HAP-1 (cell line): Measurements from ENCODE around the gene ORMDL1.
A peak's percentile ranks its signal among the peaks of the same experiment; 100 is the strongest.
"Not testable (repeated sequence)": the region's sequence is repeated elsewhere in the genome, so short reads cannot be mapped to it uniquely, and the experiment has no call there.

ENCODE experiments used
- DNase-seq, 2 experiments: peaks; one replicate each; pipeline ENCODE4 v3.0.0-alpha.2; 2016 to 2020; ENCODE audit warnings: low spot score in 2 of 2
- H3K27me3 ChIP-seq: fragments of 250-450 bp; sonication (Bioruptor Pico); 2 replicates; pipeline ENCODE4 v1.5.1; 2020; ENCODE audit warnings: low read depth, mild to moderate bottlenecking, moderate library complexity
- H3K36me3 ChIP-seq: fragments of 250-450 bp; sonication (Bioruptor Pico); replicated peaks from 2 replicates; pipeline ENCODE4 v1.5.1; 2020; ENCODE audit warnings: mild to moderate bottlenecking
- H3K4me1 ChIP-seq: fragments of 250-450 bp; sonication (Bioruptor Pico); 2 replicates; pipeline ENCODE4 v1.5.1; 2020; ENCODE audit warnings: mild to moderate bottlenecking
- H3K4me3 ChIP-seq: fragments of 250-450 bp; sonication (Bioruptor Pico); 2 replicates; pipeline ENCODE4 v1.5.1; 2020; ENCODE audit warnings: mild to moderate bottlenecking, moderate library complexity
- H3K9me3 ChIP-seq: fragments of 250-450 bp; sonication (Bioruptor Pico); 2 replicates; pipeline ENCODE4 v1.5.1; 2020; ENCODE audit warnings: mild to moderate bottlenecking, moderate library complexity
- in situ Hi-C: fragments of 300-500 bp; cut with MboI; formaldehyde crosslinking; loops from 3 replicates; pipeline ENCODE4 v1.14.3; 2020; ENCODE audit warnings: low sequenced_read_pairs, inconsistent platforms, mixed read lengths

The ORMDL1 gene

GRCh38 chr2:189798312-189799029 lies 14.3 kb upstream of the ORMDL1 start:
- peaks cover 3% of the 10 kb centered on the region for H3K4me1 ChIP-seq
- peak in 1 of 2 experiments; percentile 19 for DNase-seq
- in situ Hi-C loops, result no loop called here
- H3K36me3 ChIP-seq, result peaks cover 58% of the 10 kb centered on the region
- H3K9me3 ChIP-seq, result no peaks in the 10 kb centered on the region
- no peak overlapping the region for H3K4me3 ChIP-seq
- no peaks in the 10 kb centered on the region for H3K27me3 ChIP-seq

GRCh38 chr2:189797902-189798301 lies 13.8 kb upstream of the ORMDL1 start:
- Histone ChIP-seq H3K4me1 (peaks cover 3% of the 10 kb centered on the region), H3K36me3 (peaks cover 63% of the 10 kb centered on the region), H3K27me3 (no peaks in the 10 kb centered on the region), H3K4me3 (no peak overlapping the region), H3K9me3 (no peaks in the 10 kb centered on the region)
- no peak for DNase-seq
- in situ Hi-C loops, result no loop called here

DNA sequence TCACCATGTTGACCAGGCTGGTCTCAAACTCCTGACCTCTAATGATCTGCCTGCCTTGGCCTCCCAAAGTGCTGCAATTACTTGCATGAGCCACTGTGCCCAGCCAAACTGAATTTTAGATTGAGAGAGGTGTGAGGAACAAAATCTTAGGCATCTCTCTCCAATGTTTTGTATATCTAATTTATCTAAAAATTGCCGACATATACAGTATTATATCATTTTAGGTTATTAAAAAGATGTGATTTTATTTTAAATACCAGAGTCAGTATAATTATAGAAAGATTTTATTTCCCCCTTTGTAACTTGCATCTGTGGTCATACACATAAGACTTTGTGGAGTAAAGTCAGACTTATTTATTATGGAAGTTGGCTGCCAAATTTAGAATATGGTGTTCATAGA lies 10.2 kb upstream of the ORMDL1 start:
- no peaks in the 10 kb centered on the region for H3K27me3 ChIP-seq
- no peaks in the 10 kb centered on the region for H3K9me3 ChIP-seq
- H3K4me3 ChIP-seq, result no peak overlapping the region
- H3K36me3 ChIP-seq, result peaks cover 64% of the 10 kb centered on the region
- in situ Hi-C loops, result no loop called here
- no peak for DNase-seq
- peaks cover 1% of the 10 kb centered on the region; the same call in 1 of the 2 replicates for H3K4me1 ChIP-seq

GRCh38 chr2:189791338-189792042 lies 7.4 kb upstream of the ORMDL1 start:
- Histone ChIP-seq H3K36me3 (peaks cover 59% of the 10 kb centered on the region), H3K27me3 (no peaks in the 10 kb centered on the region), H3K4me1 (peaks cover 4% of the 10 kb centered on the region; the same call in 1 of the 2 replicates), H3K9me3 (no peaks in the 10 kb centered on the region), H3K4me3 (no peak overlapping the region)
- no peak for DNase-seq
- in situ Hi-C loops, result no loop called here

DNA sequence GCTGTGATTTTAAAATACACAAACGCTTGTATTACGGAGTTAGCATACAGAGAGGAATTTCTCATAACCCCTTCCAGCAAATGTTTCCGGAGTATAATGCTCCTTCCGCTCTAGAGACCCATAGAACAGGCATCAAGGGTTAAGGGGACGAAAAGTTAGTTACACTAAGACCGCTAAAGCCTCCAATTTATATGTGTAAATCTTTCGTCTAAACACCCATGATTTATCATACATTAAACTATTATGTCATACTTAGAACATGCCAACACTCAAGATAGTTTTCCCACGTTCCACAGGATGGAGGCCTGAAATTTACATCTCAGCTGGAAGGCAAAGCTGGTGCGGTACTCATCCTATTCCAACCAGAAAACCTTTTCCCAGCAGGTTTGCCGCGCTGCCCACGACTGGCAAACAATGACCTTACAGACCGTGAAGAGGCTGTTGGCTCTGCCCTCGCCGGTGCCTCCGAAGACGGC lies 650 bp downstream of the ORMDL1 start:
- H3K4me3 ChIP-seq, result peak overlapping the region; percentile 84

GRCh38 chr2:189782221-189782671 lies 1.9 kb downstream of the ORMDL1 start:
- DNase-seq, result no peak
- Histone ChIP-seq H3K36me3 (peaks cover 42% of the 10 kb centered on the region), H3K4me3 (peak overlapping the region; percentile 84), H3K4me1 (peaks cover 9% of the 10 kb centered on the region), H3K27me3 (no peaks in the 10 kb centered on the region), H3K9me3 (no peaks in the 10 kb centered on the region)
- in situ Hi-C loops, result no loop called here

More for the DNA sequence above, 650 bp downstream of the ORMDL1 start:
- Histone ChIP-seq H3K9me3 (no peaks in the 10 kb centered on the region), H3K27me3 (no peaks in the 10 kb centered on the region), H3K36me3 (peaks cover 37% of the 10 kb centered on the region), H3K4me1 (peaks cover 9% of the 10 kb centered on the region)
- in situ Hi-C loops, result no loop called here
- DNase-seq, result peak in 1 of 2 experiments; percentile 52

GRCh38 chr2:189772212-189772611 lies 11.9 kb downstream of the ORMDL1 start:
- no peak overlapping the region for H3K4me3 ChIP-seq
- H3K36me3 ChIP-seq, result peaks cover 42% of the 10 kb centered on the region
- no peaks in the 10 kb centered on the region for H3K4me1 ChIP-seq
- H3K9me3 ChIP-seq, result no peaks in the 10 kb centered on the region
- H3K27me3 ChIP-seq, result no peaks in the 10 kb centered on the region
- in situ Hi-C loops, result no loop called here
- DNase-seq, result no peak

DNA sequence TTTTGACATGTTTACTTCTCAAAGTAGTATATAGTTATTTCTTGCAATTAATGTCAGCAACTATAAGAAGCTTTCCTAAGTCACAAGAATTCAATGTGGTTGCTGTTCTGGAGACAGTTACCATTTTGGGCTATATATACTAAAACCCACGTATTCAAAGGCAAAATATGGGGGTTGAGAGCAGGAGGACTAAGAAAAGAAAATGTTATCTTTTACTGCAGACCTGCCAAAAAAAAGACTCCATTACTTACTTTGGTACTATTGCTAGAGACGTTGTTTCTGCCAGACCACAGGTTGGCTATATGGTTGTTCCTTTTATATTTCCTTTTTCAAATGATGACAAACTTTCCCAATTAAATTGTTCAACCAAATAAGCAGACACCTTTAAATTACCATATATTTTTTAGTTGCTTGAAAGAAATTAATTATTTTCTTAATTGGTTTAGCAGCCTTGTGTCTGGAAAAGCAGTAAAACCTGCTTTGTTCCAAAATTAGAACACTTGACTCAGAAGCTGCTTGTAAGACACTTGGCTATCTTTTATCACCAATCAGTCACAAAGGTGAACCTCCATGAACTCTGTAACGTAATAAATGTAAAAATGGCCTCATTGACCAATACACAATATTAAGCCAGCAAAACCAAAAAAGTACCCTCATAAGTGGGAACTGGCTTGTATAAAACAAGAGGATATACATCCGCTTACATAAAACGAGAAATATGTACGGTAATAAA lies 13.4 kb downstream of the ORMDL1 start:
- H3K4me3 ChIP-seq, result no peak overlapping the region
- H3K36me3 ChIP-seq, result peaks cover 34% of the 10 kb centered on the region
- H3K27me3 ChIP-seq, result no peaks in the 10 kb centered on the region
- DNase-seq, result no peak
- H3K9me3 ChIP-seq, result no peaks in the 10 kb centered on the region
- no peaks in the 10 kb centered on the region; the same call in 1 of the 2 replicates for H3K4me1 ChIP-seq
- in situ Hi-C loops, result no loop called here

DNA sequence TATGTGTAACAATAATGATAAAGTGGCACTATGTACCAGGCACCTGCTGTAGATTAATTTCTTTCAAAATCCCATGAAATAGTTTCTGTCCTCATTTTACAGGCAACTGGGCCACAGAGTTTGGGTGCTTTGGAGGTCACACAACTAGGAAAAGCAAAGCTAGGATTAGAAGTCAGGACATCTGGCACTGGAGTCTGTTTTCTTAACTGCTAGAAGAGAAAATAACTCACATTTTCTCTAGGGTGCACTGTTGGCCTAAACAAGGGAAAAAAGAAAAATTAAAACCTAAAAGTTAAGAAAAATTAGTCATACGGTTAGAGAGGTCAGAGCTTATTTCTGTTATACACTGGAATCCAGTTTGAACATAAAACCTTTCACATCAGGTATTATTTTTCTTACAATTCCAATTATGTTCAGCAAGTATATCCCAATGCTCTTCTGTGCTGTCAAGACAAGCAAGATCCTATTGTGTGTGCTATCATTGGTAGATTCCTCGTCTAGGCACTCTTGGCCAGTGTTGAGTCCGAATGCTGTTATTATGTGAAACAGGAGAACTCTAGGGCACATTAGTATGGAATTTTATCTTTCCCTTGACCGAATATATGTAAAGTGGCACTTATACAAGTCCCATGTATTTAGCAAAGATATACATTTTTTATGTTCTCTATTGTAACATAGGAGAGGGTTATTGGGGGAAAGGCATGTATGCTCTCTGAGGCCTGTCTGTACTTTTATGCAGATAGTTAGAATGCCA lies 20.1 kb downstream of the ORMDL1 start:
- H3K9me3 ChIP-seq, result no peaks in the 10 kb centered on the region
- DNase-seq, result no peak
- no peaks in the 10 kb centered on the region for H3K27me3 ChIP-seq
- H3K4me3 ChIP-seq, result peak overlapping the region; percentile 65; the same call in 1 of the 2 replicates
- peaks cover 6% of the 10 kb centered on the region; the same call in 1 of the 2 replicates for H3K36me3 ChIP-seq
- H3K4me1 ChIP-seq, result peaks cover 18% of the 10 kb centered on the region
- in situ Hi-C loops, result no loop called here

GRCh38 chr2:189762551-189763298 lies 21.4 kb downstream of the ORMDL1 start, which contains the start of gene OSGEPL1:
Gene OSGEPL1 (minus strand): TSS chr2:189762792. CDS start chr2:189761640, 1,152 bp downstream.
- in situ Hi-C loops, result no loop called here
- H3K4me3 ChIP-seq, result peak within 1 kb of the TSS; percentile 65
- H3K4me1 ChIP-seq, result peaks cover 20% of the 10 kb centered on the region
- no peaks in the 10 kb centered on the region for H3K27me3 ChIP-seq
- H3K9me3 ChIP-seq, result no peaks in the 10 kb centered on the region
- DNase-seq, result peak; percentile 92 to 95
- peaks cover 6% of the 10 kb centered on the region; the same call in 1 of the 2 replicates for H3K36me3 ChIP-seq

DNA sequence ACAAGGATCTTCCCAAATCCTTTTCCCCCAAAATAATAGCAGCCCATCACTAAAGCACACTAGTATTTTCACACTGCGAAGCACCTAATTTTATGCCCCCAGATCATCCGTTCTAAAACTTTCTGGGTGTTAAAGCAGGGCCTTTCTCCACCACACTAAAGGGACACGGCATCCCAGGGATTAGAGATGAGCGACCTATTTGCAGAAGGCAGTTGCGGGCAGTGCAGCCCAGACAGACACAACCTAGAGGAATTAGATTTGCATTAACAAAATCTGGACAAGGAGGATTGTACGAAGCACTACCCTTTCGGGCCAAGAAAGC lies 21.9 kb downstream of the ORMDL1 start:
- DNase-seq, result no peak
- in situ Hi-C loops, result no loop called here

DNA sequence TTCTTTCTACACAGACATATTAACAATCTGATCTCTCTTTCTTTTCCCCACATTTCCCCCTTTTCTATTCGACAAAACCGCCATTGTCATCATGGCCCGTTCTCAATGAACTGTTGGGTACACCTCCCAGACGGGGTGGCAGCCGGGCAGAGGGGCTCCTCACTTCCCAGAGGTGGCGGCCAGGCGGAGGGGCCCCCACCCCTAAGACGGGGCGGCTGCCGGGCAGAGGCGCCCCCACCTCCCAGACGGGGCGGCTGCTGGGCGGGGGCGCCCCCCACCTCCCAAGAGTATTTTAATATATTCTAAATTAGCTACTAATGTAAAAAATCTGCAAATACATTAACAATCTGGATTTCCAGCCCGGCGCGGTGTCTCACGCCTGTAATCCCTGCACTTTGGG lies 24.0 kb downstream of the ORMDL1 start:
- H3K27me3 ChIP-seq, H3K36me3 ChIP-seq, in situ Hi-C loops, DNase-seq, H3K9me3 ChIP-seq, H3K4me3 ChIP-seq: not testable (repeated sequence)
- H3K4me1 ChIP-seq, result peaks cover 38% of the 10 kb centered on the region

More for the DNA sequence above, 21.9 kb downstream of the ORMDL1 start:
- H3K4me1 ChIP-seq, result peaks cover 25% of the 10 kb centered on the region
- H3K9me3 ChIP-seq, result no peaks in the 10 kb centered on the region
- H3K27me3 ChIP-seq, result no peaks in the 10 kb centered on the region
- H3K4me3 ChIP-seq, result peak overlapping the region; percentile 65
- peaks cover 6% of the 10 kb centered on the region; the same call in 1 of the 2 replicates for H3K36me3 ChIP-seq
